ENCODE results near the gene ULK2. TPM values are rescaled to one million over a fixed set of nuclear protein-coding genes. Genes with fewer than 3 reads are reported as not detected.

ULK2 gene
- total RNA-seq, 3 donors from 2014 or later (not counting 1 experiment from before 2014, with no cell fraction given), result 13.7 to 20.6 (median 19.2) TPM

- Histone ChIP-seq H3K4me1 (ENCODE audit: control insufficient read depth, insufficient read depth, low read length) (no peaks in the 10 kb centered on the region), H3K27me3 (ENCODE audit: control insufficient read depth, insufficient read depth, low read length) (no peaks in the 10 kb centered on the region), H3K36me3 (ENCODE audit: control insufficient read depth, insufficient read depth, low read length) (peaks cover 67% of the 10 kb centered on the region), H3K9me3 (ENCODE audit: control insufficient read depth, insufficient read depth, low read length) (no peaks in the 10 kb centered on the region), H3K27ac (ENCODE audit: low read length) (no peak overlapping the region), H3K4me3 (ENCODE audit: low read length) (no peak overlapping the region)
- intact Hi-C loops (cut with micrococcal nuclease), result no loop called here
- TF ChIP-seq CTCF (IDR thresholded peaks at IDR 0.05), result no peak
- Mint-ChIP-seq H3K9me3 (no peaks in the 10 kb centered on the region), H3K4me3 (no peak overlapping the region), H3K27me3 (ENCODE audit: low read depth in 2 of 2) (no peaks in the 10 kb centered on the region), H3K4me1 (no peaks in the 10 kb centered on the region), H3K27ac (no peak overlapping the region), H3K36me3 (peaks cover 17% of the 10 kb centered on the region)
- 96% methylated on average over 6 of the region's 6 CpGs for WGBS (ENCODE audit: insufficient coverage)
- ATAC-seq (no peak), DNase-seq (no peak)
These were observed 41.4 kb upstream of the ULK2 start for GRCh38 chr17:19909139-19909538.

- Histone ChIP-seq H3K9me3 (ENCODE audit: control insufficient read depth, insufficient read depth, low read length) (no peaks in the 10 kb centered on the region), H3K27me3 (ENCODE audit: control insufficient read depth, insufficient read depth, low read length) (no peaks in the 10 kb centered on the region), H3K36me3 (ENCODE audit: control insufficient read depth, insufficient read depth, low read length) (peaks cover 59% of the 10 kb centered on the region), H3K4me3 (ENCODE audit: low read length) (no peak overlapping the region), H3K4me1 (ENCODE audit: control insufficient read depth, insufficient read depth, low read length) (no peaks in the 10 kb centered on the region), H3K27ac (ENCODE audit: low read length) (no peak overlapping the region)
- no peak for DNase-seq
- Mint-ChIP-seq H3K36me3 (peaks cover 23% of the 10 kb centered on the region), H3K9me3 (no peaks in the 10 kb centered on the region), H3K27me3 (ENCODE audit: low read depth in 2 of 2) (no peaks in the 10 kb centered on the region), H3K27ac (no peak overlapping the region), H3K4me3 (no peak overlapping the region), H3K4me1 (no peaks in the 10 kb centered on the region)
- ATAC-seq, result no peak
- no peak for TF ChIP-seq CTCF (IDR thresholded peaks at IDR 0.05)
- intact Hi-C loops (cut with micrococcal nuclease), result no loop called here
- WGBS (ENCODE audit: insufficient coverage), result 84% methylated on average over 5 of the region's 5 CpGs
These were observed 37.8 kb upstream of the ULK2 start for GRCh38 chr17:19905502-19905901.

- H3K27ac ChIP-seq (ENCODE audit: low read length), result no peak overlapping the region
- no peak for TF ChIP-seq CTCF (IDR thresholded peaks at IDR 0.05)
These were observed 37.2 kb upstream of the ULK2 start for GRCh38 chr17:19904924-19905323.

GRCh38 chr17:19904412-19904811 is 36.7 kb upstream of the ULK2 start:
- DNase-seq (no peak), ATAC-seq (no peak)
- peaks cover 54% of the 10 kb centered on the region for H3K36me3 ChIP-seq (ENCODE audit: control insufficient read depth, insufficient read depth, low read length)
- intact Hi-C loops (cut with micrococcal nuclease), result no loop called here
- no peak overlapping the region for H3K27ac ChIP-seq (ENCODE audit: low read length)
- Mint-ChIP-seq H3K36me3 (peaks cover 20% of the 10 kb centered on the region), H3K4me3 (no peak overlapping the region), H3K27ac (peak overlapping the region in 1 of 2 donors; percentile 45), H3K9me3 (no peaks in the 10 kb centered on the region), H3K4me1 (no peaks in the 10 kb centered on the region), H3K27me3 (ENCODE audit: low read depth in 2 of 2) (no peaks in the 10 kb centered on the region)
- H3K4me1 ChIP-seq (ENCODE audit: control insufficient read depth, insufficient read depth, low read length), result no peaks in the 10 kb centered on the region
- H3K4me3 ChIP-seq (ENCODE audit: low read length), result no peak overlapping the region
- no peaks in the 10 kb centered on the region for H3K9me3 ChIP-seq (ENCODE audit: control insufficient read depth, insufficient read depth, low read length)
- no peaks in the 10 kb centered on the region for H3K27me3 ChIP-seq (ENCODE audit: control insufficient read depth, insufficient read depth, low read length)
- TF ChIP-seq CTCF (IDR thresholded peaks at IDR 0.05), result no peak

More at GRCh38 chr17:19904924-19905323, 37.2 kb upstream of the ULK2 start:
- Histone ChIP-seq H3K9me3 (ENCODE audit: control insufficient read depth, insufficient read depth, low read length) (no peaks in the 10 kb centered on the region), H3K27me3 (ENCODE audit: control insufficient read depth, insufficient read depth, low read length) (no peaks in the 10 kb centered on the region), H3K4me3 (ENCODE audit: low read length) (no peak overlapping the region), H3K4me1 (ENCODE audit: control insufficient read depth, insufficient read depth, low read length) (no peaks in the 10 kb centered on the region), H3K36me3 (ENCODE audit: control insufficient read depth, insufficient read depth, low read length) (peaks cover 59% of the 10 kb centered on the region)
- intact Hi-C loops (cut with micrococcal nuclease), result no loop called here
- no peak for ATAC-seq
- no peaks in the 10 kb centered on the region for H3K9me3 Mint-ChIP-seq
- 96% methylated on average over 4 of the region's 5 CpGs for WGBS (ENCODE audit: insufficient coverage)
- no peak overlapping the region for H3K4me3 Mint-ChIP-seq
- H3K36me3 Mint-ChIP-seq, result peaks cover 23% of the 10 kb centered on the region
- H3K27ac Mint-ChIP-seq, result no peak overlapping the region
- no peaks in the 10 kb centered on the region for H3K4me1 Mint-ChIP-seq
- no peaks in the 10 kb centered on the region for H3K27me3 Mint-ChIP-seq (ENCODE audit: low read depth in 2 of 2)
- no peak for DNase-seq

All from natural killer cell (primary cell).